WTC11 (cell line): ENCODE results near the gene DCAF11. TPM values are rescaled to one million over a fixed set of nuclear protein-coding genes. Genes with fewer than 3 reads are reported as not detected.

Experiments
- ATAC-seq: fragments of 200-7000 bp; cut with Tn5 transposase; 2 replicates; pipeline ENCODE4 v1.10.0; 2021; ENCODE audit warnings: mild to moderate bottlenecking, moderate library complexity
- CTCF ChIA-PET: fragments of 300-600 bp; sonication (Branson Sonifier 250); formaldehyde crosslinking; loops from one replicate; lab custom pipeline; 2021; ENCODE audit warnings: antibody characterized with exemption; lab: Charles Lee
- POLR2A ChIA-PET: fragments of 350-600 bp; sonication (Branson Sonifier 250); formaldehyde crosslinking; loops from one replicate; lab custom pipeline; 2021; ENCODE audit warnings: antibody characterized with exemption; lab: Charles Lee
- DNase-seq: peaks from one replicate; pipeline ENCODE4 v3.0.0; 2021; ENCODE audit warnings: low spot score
- H3K27ac Mint-ChIP-seq: 2 replicates; pipeline ENCODE4 v1.8.0; 2021; ENCODE audit warnings: mixed read lengths
- H3K27me3 Mint-ChIP-seq: 2 replicates; pipeline ENCODE4 v1.8.0; 2021; ENCODE audit warnings: low read depth, mild to moderate bottlenecking, moderate library complexity, mixed read lengths
- H3K36me3 Mint-ChIP-seq: 2 replicates; pipeline ENCODE4 v1.8.0; 2021; ENCODE audit warnings: mixed read lengths
- H3K4me1 Mint-ChIP-seq: 2 replicates; pipeline ENCODE4 v1.8.0; 2022; ENCODE audit warnings: mixed read lengths
- H3K4me3 Mint-ChIP-seq: 2 replicates; pipeline ENCODE4 v1.8.0; 2021; ENCODE audit warnings: mild to moderate bottlenecking, moderate library complexity, mixed read lengths
- H3K9me3 Mint-ChIP-seq: 2 replicates; pipeline ENCODE4 v1.8.0; 2021; ENCODE audit warnings: mixed read lengths
- CDX4 ChIP-seq: fragments of 250-450 bp; sonication (Bioruptor Pico); IDR thresholded peaks from 2 replicates; pipeline ENCODE4 v1.9.0; 2021; ENCODE audit warnings: moderate library complexity, mild to moderate bottlenecking, inconsistent platforms, borderline replicate concordance
- E2F1 ChIP-seq: sonication (generic); formaldehyde crosslinking; IDR thresholded peaks from 2 replicates; pipeline ENCODE4 v1.8.0; 2022; ENCODE audit warnings: mild to moderate bottlenecking, missing genetic modification reagents
- FOXJ3 ChIP-seq: sonication (generic); formaldehyde crosslinking; IDR thresholded peaks from 2 replicates; pipeline ENCODE4 v1.9.0; 2021; ENCODE audit warnings: missing genetic modification reagents, mild to moderate bottlenecking, borderline replicate concordance
- FOXP4 ChIP-seq: sonication (generic); formaldehyde crosslinking; IDR thresholded peaks from 2 replicates; pipeline ENCODE4 v1.8.0; 2022; ENCODE audit warnings: mild to moderate bottlenecking, missing genetic modification reagents
- GRHL2 ChIP-seq: fragments of 250-450 bp; sonication (Bioruptor Pico); IDR thresholded peaks from 2 replicates; pipeline ENCODE4 v1.8.0; 2022; ENCODE audit warnings: mild to moderate bottlenecking, moderate library complexity; ENCODE audit not compliant: insufficient replicate concordance, severe bottlenecking
- IRF1 ChIP-seq: sonication (generic); formaldehyde crosslinking; IDR thresholded peaks from 2 replicates; pipeline ENCODE4 v1.8.0; 2023; ENCODE audit warnings: missing genetic modification reagents
- NR1H2 ChIP-seq: sonication (generic); formaldehyde crosslinking; IDR thresholded peaks from 2 replicates; pipeline ENCODE4 v1.9.0; 2021; ENCODE audit warnings: mild to moderate bottlenecking, moderate library complexity, missing genetic modification reagents
- STAT6 ChIP-seq: sonication (generic); formaldehyde crosslinking; conservative IDR thresholded peaks from 2 replicates; pipeline ENCODE4 v1.8.1; 2023; ENCODE audit warnings: mild to moderate bottlenecking, low read depth, missing genetic modification reagents, moderate library complexity
- TEAD1 ChIP-seq: sonication (generic); formaldehyde crosslinking; IDR thresholded peaks from 2 replicates; pipeline ENCODE4 v1.8.0; 2022; ENCODE audit warnings: mild to moderate bottlenecking, missing genetic modification reagents
- TP53 ChIP-seq: sonication (generic); formaldehyde crosslinking; IDR thresholded peaks from 2 replicates; pipeline ENCODE4 v1.8.1; 2023; ENCODE audit warnings: mild to moderate bottlenecking, missing genetic modification reagents
- ZBTB21 ChIP-seq: sonication (generic); formaldehyde crosslinking; IDR thresholded peaks from 2 replicates; pipeline ENCODE4 v1.8.1; 2023; ENCODE audit warnings: mild to moderate bottlenecking, missing genetic modification reagents, borderline replicate concordance
- ZNF425 ChIP-seq: fragments of 250-450 bp; sonication (Bioruptor Pico); conservative IDR thresholded peaks from 2 replicates; pipeline ENCODE4 v1.9.0; 2021; ENCODE audit warnings: mild to moderate bottlenecking
- ZNF671 ChIP-seq: fragments of 250-450 bp; sonication (Bioruptor Pico); IDR thresholded peaks from 2 replicates; pipeline ENCODE4 v1.8.0; 2021; ENCODE audit warnings: mild to moderate bottlenecking
- total RNA-seq: library from RNA; stranded (reverse); gene quantifications from 3 replicates; pipeline ENCODE4 v1.2.3, GENCODE V29; 2021
- TF ChIP-seq, protein P1 (sequence below): sonication (generic); formaldehyde crosslinking; IDR thresholded peaks from 2 replicates; pipeline ENCODE4 v1.8.1; 2023; ENCODE audit warnings: mild to moderate bottlenecking, missing genetic modification reagents, moderate library complexity
- TF ChIP-seq, protein P2 (sequence below): sonication (generic); formaldehyde crosslinking; IDR thresholded peaks from 2 replicates; pipeline ENCODE4 v1.8.0; 2022; ENCODE audit warnings: mild to moderate bottlenecking, missing genetic modification reagents
- TF ChIP-seq, protein P3 (sequence below): sonication (generic); formaldehyde crosslinking; IDR thresholded peaks from 2 replicates; pipeline ENCODE4 v1.8.1; 2023; ENCODE audit warnings: mild to moderate bottlenecking, moderate library complexity, missing genetic modification reagents

DCAF11 gene
- total RNA-seq, 1 experiment from 2014 or later: 73.6 TPM

GRCh38 chr14:24132976-24133375, 18.4 kb downstream of the DCAF11 start:
- TF ChIP-seq IRF1 (CRISPR knock-in tag) (no peak), STAT6 (no peak), E2F1 (CRISPR knock-in tag) (no peak), NR1H2 (no peak), FOXP4 (CRISPR knock-in tag) (no peak), GRHL2 (CRISPR knock-in tag) (no peak), ZNF671 (CRISPR knock-in tag) (no peak), CDX4 (CRISPR knock-in tag) (no peak), TEAD1 (CRISPR knock-in tag) (no peak), ZNF425 (CRISPR knock-in tag) (no peak), ZBTB21 (CRISPR knock-in tag) (no peak), FOXJ3 (CRISPR knock-in tag) (no peak), TP53 (CRISPR knock-in tag) (no peak)
- TF ChIP-seq, protein P1, sequence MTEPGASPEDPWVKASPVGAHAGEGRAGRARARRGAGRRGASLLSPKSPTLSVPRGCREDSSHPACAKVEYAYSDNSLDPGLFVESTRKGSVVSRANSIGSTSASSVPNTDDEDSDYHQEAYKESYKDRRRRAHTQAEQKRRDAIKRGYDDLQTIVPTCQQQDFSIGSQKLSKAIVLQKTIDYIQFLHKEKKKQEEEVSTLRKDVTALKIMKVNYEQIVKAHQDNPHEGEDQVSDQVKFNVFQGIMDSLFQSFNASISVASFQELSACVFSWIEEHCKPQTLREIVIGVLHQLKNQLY: no peak
- TF ChIP-seq, protein P2, sequence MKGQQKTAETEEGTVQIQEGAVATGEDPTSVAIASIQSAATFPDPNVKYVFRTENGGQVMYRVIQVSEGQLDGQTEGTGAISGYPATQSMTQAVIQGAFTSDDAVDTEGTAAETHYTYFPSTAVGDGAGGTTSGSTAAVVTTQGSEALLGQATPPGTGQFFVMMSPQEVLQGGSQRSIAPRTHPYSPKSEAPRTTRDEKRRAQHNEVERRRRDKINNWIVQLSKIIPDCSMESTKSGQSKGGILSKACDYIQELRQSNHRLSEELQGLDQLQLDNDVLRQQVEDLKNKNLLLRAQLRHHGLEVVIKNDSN: no peak
- TF ChIP-seq, protein P3, sequence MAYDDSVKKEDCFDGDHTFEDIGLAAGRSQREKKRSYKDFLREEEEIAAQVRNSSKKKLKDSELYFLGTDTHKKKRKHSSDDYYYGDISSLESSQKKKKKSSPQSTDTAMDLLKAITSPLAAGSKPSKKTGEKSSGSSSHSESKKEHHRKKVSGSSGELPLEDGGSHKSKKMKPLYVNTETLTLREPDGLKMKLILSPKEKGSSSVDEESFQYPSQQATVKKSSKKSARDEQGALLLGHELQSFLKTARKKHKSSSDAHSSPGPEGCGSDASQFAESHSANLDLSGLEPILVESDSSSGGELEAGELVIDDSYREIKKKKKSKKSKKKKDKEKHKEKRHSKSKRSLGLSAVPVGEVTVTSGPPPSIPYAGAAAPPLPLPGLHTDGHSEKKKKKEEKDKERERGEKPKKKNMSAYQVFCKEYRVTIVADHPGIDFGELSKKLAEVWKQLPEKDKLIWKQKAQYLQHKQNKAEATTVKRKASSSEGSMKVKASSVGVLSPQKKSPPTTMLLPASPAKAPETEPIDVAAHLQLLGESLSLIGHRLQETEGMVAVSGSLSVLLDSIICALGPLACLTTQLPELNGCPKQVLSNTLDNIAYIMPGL (CRISPR knock-in tag): no peak
- Mint-ChIP-seq H3K36me3 (peaks cover 7% of the 10 kb centered on the region; the same call in 1 of the 2 replicates), H3K27ac (no peak overlapping the region), H3K9me3 (no peaks in the 10 kb centered on the region), H3K27me3 (no peaks in the 10 kb centered on the region; the same call in 1 of the 2 replicates), H3K4me1 (peaks cover 23% of the 10 kb centered on the region), H3K4me3 (no peak overlapping the region)
- ChIA-PET CTCF (interaction anchor here (1.5 to 3.1 kb wide), 3 partner anchors 19 to 28 kb away, joined by 6 to 10 read pairs (median 7); partner anchors contain the start of genes DCAF11, IRF9 and NRL), POLR2A (interaction anchor here (0.6 kb wide), 1 partner anchor 31 kb away, joined by 3 read pairs; no protein-coding TSS in a partner anchor)
- ATAC-seq (no peak), DNase-seq (no peak)
